Right atrium auricular region (tissue), 2 donors: ENCODE measurements around the gene SLC7A5. TPM values are rescaled to one million over a fixed set of nuclear protein-coding genes. Genes with fewer than 3 reads are reported as not detected.
A peak's percentile ranks its signal among the peaks of the same experiment; 100 is the strongest.
"Not testable (repeated sequence)": the region's sequence is repeated elsewhere in the genome, so short reads cannot be mapped to it uniquely, and the experiment has no call there.

Experiments used
- DNase-seq: peaks from one replicate; pipeline ENCODE4 v3.0.0-alpha.2; 2019; ENCODE audit warnings: low spot score
- H3K27ac ChIP-seq, 2 donors: fragments of 200-600 bp; sonication (generic); 1 replicate in 1 of 2; 2 replicates in 1 of 2; pipeline ENCODE4 v1.5.1; 2016 to 2019
- H3K27me3 ChIP-seq, 2 donors: fragments of 200-600 bp; sonication (generic); one replicate each; pipeline versions ENCODE4 v1.5.1 to v1.6.0; 2017 to 2019
- H3K36me3 ChIP-seq: fragments of 200-600 bp; sonication (generic); one replicate; pipeline ENCODE4 v1.5.1; 2016
- H3K4me1 ChIP-seq, 2 donors: fragments of 200-600 bp; sonication (generic); one replicate each; pipeline versions ENCODE4 v1.5.1 to v1.6.0; 2017 to 2019
- H3K4me3 ChIP-seq, 2 donors: fragments of 200-600 bp; sonication (generic); 1 replicate in 1 of 2; 2 replicates in 1 of 2; pipeline ENCODE4 v1.5.1; 2017 to 2019; ENCODE audit warnings: mild to moderate bottlenecking in 1 of 2, moderate library complexity in 1 of 2
- H3K9me3 ChIP-seq, 2 donors: fragments of 200-600 bp; sonication (generic); one replicate each; pipeline ENCODE4 v1.5.1; 2019
- CTCF ChIP-seq, 2 donors: fragments of 200-600 bp; sonication (generic); IDR thresholded peaks; one replicate each; pipeline ENCODE4 v1.5.1; 2019; ENCODE audit warnings: antibody characterized with exemption in 2 of 2
- total RNA-seq, 2 donors: library from RNA; depleted of rRNA; stranded (reverse); fragments of >200 nt; gene quantifications; one replicate each; pipeline ENCODE4 v1.1.0, GENCODE V29; 2016

Gene SLC7A5
- total RNA-seq, 2 donors from 2014 or later: 5.8 to 12.8 TPM

DNA sequence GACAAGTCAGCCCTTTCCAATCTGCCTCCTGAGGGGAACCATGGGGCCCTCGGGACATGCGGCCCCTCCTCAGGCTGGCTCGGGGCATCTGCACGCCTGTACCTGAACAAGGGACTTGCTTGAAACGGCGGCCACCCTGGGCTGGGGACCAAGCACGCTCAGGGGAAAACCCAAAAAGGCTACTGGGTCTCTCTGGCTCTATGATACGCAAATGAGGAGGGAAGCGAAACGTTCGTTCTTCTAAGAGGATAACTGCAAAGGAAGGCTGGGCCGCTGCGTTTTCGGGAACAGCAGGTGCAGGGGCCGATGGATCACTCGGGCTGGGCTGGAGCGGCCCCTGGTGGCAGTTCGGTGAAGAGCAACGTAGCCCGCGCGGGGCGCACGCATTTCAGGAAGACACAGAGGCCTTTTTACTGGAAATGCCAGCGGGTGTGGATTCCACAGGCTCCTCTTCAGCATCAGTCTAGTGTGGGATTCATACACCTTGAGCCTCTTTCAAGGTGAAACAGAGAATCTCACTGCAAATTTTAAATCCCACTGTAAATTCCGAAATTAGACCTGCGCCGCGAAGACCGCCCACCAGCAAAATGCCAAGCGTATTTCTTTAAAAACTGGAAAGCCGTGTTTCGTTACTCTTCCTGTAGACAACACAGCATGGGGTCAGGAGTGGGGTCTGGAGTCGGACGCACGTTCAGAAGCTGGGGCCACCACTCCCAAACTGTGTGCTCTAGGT lies 40.1 kb upstream of the SLC7A5 start:
- not testable (repeated sequence) for H3K27me3 ChIP-seq, H3K27ac ChIP-seq, H3K4me3 ChIP-seq, H3K36me3 ChIP-seq, H3K4me1 ChIP-seq, H3K9me3 ChIP-seq
- DNase-seq: peak; percentile 80
- TF ChIP-seq CTCF (IDR thresholded peaks at IDR 0.05): peak; percentile 76 to 92

DNA sequence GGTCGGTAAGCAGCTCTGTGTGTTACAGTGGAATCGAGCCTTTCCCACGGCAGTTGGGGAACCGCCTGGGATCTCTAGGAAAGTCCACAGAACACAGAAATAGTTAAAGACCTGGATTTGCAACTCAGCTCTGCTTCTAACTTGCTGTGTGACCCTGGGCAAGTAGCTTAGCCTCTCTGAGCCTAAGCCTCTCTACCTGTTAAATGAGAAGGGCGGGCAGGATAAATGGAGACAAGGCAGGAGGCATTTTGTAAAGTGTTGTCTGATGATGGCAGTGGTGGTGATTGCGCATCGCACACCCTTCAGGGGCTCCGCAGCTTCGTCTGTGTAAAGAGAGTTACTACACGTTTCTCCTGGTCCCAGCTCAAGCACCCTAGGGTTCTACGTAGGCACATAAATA lies 38.8 kb upstream of the SLC7A5 start:
- not testable (repeated sequence) for H3K9me3 ChIP-seq, H3K36me3 ChIP-seq, H3K4me3 ChIP-seq, DNase-seq, H3K4me1 ChIP-seq, H3K27me3 ChIP-seq, H3K27ac ChIP-seq

DNA sequence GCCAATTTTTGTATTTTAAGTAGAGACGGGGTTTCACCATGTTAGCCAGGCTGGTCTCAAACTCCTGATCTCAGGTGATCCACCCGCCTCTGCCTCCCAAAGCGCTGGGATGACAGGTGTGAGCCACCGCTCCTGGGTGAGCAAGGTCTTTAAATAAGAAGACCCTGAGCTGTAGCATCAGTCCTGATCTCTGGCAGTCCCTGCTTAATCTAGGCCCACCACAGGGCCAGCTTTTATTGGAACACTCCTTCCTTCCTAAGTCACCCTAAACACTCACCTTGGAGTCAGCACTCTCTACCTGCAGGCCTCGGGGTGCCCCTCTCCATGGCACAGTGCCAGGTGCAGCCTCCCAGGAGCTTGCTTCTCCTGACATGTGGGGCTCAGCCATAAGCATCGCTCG lies 36.2 kb upstream of the SLC7A5 start:
- H3K27me3 ChIP-seq, DNase-seq, H3K36me3 ChIP-seq, H3K27ac ChIP-seq, H3K4me3 ChIP-seq, H3K9me3 ChIP-seq, H3K4me1 ChIP-seq: not testable (repeated sequence)

DNA sequence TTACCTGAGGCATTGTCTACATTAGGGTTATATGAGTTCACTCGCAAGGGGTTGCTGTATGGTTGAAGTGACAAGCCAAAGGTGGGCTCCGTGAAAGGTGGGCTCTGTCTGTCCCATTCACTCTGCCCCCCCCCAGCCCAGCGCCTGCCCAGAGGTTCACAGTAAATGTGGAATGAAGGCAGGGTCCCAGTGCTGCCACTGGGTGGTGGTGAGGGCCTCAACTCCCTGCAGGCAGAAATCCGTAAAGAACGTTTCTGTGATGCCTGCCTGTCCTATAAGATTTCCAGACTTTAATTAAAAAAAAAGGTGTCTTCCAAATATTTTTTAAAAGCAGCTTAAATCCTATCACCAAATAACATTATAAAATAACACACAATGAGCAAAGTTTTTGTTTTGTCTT lies 35.7 kb upstream of the SLC7A5 start:
- not testable (repeated sequence) for DNase-seq, H3K4me1 ChIP-seq, H3K27ac ChIP-seq, H3K27me3 ChIP-seq, H3K36me3 ChIP-seq, H3K4me3 ChIP-seq, H3K9me3 ChIP-seq

- not testable (repeated sequence) for DNase-seq, H3K4me1 ChIP-seq, H3K27me3 ChIP-seq, H3K9me3 ChIP-seq, H3K4me3 ChIP-seq, H3K36me3 ChIP-seq, H3K27ac ChIP-seq
Measured at GRCh38 chr16:87900489-87900888, 31.2 kb upstream of the SLC7A5 start.

DNA sequence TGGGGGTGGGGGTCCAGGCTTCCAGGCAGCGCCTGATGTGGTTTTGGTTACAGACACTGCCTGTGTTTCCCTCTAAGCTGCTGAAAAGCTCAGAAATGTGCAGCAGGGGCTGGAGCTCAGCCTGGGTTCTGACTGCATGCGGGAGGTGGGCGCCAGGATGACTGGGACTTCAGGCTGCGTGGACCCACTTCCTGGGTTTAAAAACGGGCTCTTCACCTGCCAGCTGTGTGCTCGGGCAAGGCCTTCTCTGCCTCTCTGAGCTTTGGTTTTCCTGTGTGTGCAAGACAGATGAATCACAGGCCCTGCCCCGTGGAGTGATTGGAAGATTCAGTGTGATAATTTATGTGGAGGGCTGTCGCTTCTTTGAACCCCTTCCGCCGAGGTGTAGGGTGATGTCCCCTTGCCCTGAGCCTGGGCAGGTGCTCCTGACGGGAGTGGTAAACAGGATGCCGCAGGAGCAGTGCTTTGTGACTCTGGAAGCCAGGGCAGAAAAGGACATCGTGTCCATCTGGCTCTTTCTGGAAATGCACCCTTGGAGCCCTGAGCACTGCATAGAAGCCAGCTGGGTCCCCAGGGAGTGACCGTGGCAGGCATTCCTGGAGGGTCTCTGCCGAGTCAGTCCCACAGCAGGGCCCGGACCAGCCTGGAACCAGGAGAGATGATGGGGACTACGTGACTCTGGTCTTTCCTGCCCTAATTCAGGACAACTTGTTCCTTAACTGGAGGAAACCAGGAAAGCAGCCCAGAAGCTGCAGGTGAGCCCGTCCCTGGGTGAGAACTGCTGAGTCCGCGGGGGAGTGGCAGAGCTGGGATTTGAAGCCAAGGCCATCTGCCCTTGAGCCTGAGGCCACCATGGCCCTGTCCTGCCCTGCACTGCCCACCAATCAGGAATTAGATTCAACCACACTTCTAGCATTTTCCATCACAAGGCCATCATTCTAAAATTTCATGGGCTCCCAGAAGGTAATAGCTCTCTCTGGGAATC lies 28.5 kb upstream of the SLC7A5 start:
- no peak overlapping the region for H3K27ac ChIP-seq
- no peaks in the 10 kb centered on the region for H3K27me3 ChIP-seq
- no peaks in the 10 kb centered on the region for H3K9me3 ChIP-seq
- peaks cover 0 to 5% of the 10 kb centered on the region in 2 donors for H3K4me1 ChIP-seq
- H3K36me3 ChIP-seq: no peaks in the 10 kb centered on the region
- no peak overlapping the region for H3K4me3 ChIP-seq
- no peak for TF ChIP-seq CTCF (IDR thresholded peaks at IDR 0.05)
- no peak for DNase-seq

DNA sequence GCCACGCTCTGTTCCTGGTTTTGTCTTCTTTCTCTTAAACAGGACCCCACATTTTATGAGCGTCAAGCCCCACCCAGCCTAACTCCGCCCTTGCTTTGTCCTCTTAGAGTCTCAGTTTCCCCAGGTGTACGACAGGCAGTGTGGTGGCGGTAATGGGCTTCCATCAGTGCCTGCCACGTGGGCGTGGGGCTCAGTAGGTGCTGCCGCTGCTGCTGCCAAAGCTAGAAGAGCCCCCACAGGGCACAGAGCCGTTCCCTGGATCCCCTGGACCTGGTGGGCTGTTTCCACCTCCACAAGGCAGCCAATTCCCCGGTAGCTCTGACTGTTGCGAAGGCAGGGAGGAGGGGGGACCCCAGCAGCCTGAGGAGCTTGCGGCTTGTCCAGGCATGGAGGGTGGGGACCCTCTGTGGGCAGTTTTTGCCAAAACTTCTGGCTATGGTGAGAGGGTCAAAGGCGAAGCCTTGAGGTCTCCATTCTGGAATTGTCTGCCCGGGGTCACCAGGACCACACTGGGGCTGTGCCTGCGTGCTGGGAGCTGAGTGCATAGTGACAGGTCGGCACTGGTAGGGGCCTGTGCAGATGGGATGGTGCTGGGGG lies 27.7 kb upstream of the SLC7A5 start:
- not testable (repeated sequence) for H3K36me3 ChIP-seq, H3K27me3 ChIP-seq, DNase-seq, H3K4me1 ChIP-seq, H3K9me3 ChIP-seq, H3K4me3 ChIP-seq, H3K27ac ChIP-seq

DNA sequence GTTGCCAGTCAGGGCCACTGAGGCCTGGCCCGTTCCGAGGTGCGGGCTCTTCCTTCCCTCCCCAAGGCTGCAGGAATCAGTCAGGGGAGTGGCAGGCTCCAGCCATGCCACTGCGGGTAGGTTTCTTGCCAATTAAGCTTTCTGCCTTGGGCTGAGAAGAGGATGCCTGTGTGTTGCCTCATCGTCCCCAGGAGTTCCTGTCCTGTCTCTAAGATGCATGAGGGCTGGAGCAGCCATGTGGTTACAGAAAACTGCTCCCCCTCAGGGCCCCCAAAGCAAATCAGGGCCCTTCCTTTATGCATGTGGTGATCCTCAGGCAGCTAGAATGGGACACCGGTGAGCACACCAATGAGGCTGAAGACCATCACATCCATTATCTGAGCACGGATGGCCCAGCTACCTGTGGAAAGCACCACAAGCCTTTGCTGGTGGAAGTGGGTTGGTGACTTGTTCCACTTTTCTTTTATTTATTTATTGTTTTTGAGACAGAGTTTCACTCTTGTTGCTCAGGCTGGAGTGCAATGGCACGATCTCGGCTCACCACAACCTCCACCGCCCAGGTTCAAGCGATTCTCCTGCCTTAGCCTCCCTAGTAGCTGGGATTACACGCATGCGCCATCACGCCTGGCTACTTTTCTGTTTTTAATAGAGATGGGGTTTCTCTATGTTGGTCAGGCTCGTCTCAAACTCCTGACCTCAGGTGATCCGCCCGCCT lies 27.0 kb upstream of the SLC7A5 start:
- not testable (repeated sequence) for DNase-seq, H3K4me1 ChIP-seq, H3K36me3 ChIP-seq, H3K4me3 ChIP-seq, H3K9me3 ChIP-seq, H3K27ac ChIP-seq, H3K27me3 ChIP-seq
